Psoas muscle (tissue), 8 donors: ENCODE data around the gene ACE. TPM values are rescaled to one million over a fixed set of nuclear protein-coding genes. Genes with fewer than 3 reads are reported as not detected.
A peak's percentile ranks its signal among the peaks of the same experiment; 100 is the strongest.

ENCODE experiments used
- ATAC-seq, 4 donors: fragments of 200-7000 bp; cut with Tn5 transposase; one replicate each; pipeline ENCODE4 v1.9.1; 2020; ENCODE audit warnings: moderate library complexity in 3 of 4, mild to moderate bottlenecking in 2 of 4
- DNase-seq, 2 donors: peaks; one replicate each; pipeline ENCODE4 v3.0.0-alpha.2; 2020
- H3K27ac ChIP-seq: fragments of 200-600 bp; one replicate; pipeline ENCODE4 v1.8.0; 2022
- H3K27me3 ChIP-seq, 3 donors: fragments of 200-600 bp in 1 of 3; one replicate each; pipeline versions ENCODE4 v1.6.1 to v1.8.0; 2013 to 2022; ENCODE audit warnings: low read length in 2 of 3, mild to moderate bottlenecking in 2 of 3, moderate library complexity in 1 of 3; ENCODE audit not compliant: insufficient read depth in 3 of 3
- H3K36me3 ChIP-seq, 2 donors: fragments of 200-600 bp in 1 of 2; one replicate each; pipeline versions ENCODE4 v1.6.1 to v1.8.0; 2013 to 2022; ENCODE audit warnings: low read depth in 1 of 2, mild to moderate bottlenecking in 1 of 2, moderate library complexity in 1 of 2; ENCODE audit not compliant: insufficient read depth in 1 of 2
- H3K4me1 ChIP-seq: fragments of 200-600 bp; one replicate; pipeline ENCODE4 v1.8.0; 2022
- H3K4me3 ChIP-seq: fragments of 200-600 bp; one replicate; pipeline ENCODE4 v1.8.0; 2022; ENCODE audit warnings: mild to moderate bottlenecking
- H3K9me3 ChIP-seq: fragments of 200-600 bp; one replicate; pipeline ENCODE4 v1.8.0; 2022
- WGBS, 3 donors: extraction: QIAGEN DNeasy Blood & Tissue Kit; methylation state at CpG; one replicate each; pipeline versions ENCODE4 v1.1.6 to v1.1.7; 2013; 5-methylcytosine and 5-hydroxymethylcytosine counted together
- intact Hi-C, 2 donors: fragments of 100-400 bp; cut with DNase I; formaldehyde crosslinking; loops; one replicate each; pipeline versions ENCODE4 v1.11.0 to v1.14.2; 2022
- polyA plus RNA-seq, 3 donors: library from polyadenylated mRNA; stranded (reverse); fragments of 200-250 nt; gene quantifications; one replicate each; pipeline ENCODE4 v1.2.3, GENCODE V29; 2013
- total RNA-seq, 4 donors: library from RNA; stranded (reverse); fragmentation: NEBNext Ultra II Directional in 2 of 4; extraction: Animal tissue kit (Norgen Biotek cat#: 25700) in 2 of 4; gene quantifications; one replicate each; pipeline versions ENCODE4 v1.2.1 to v1.2.4, GENCODE V29; 2021 to 2023
- TF ChIP-seq, protein P1 (sequence below): fragments of 200-600 bp; IDR thresholded peaks from one replicate; pipeline ENCODE4 v1.8.0; 2022; ENCODE audit warnings: antibody characterized with exemption
- donor health status: healthy with polysubstance abuse.
- donor health status: DM: no; HTN: no; CAD: no; lungs with moderate emphysema.
- donor health status: Bipolar disorder and iron deficiency.
- donor health status: healthy.
- donor health status: DM: yes; HTN: yes; CAD: no.
- donor health status: DM: no; HTN: no; CAD: no.
- donor health status: DM: no; HTN: no; CAD: no.
- donor health status: DM: yes; HTN: yes; CAD: no.

The ACE gene
- total and polyA plus RNA-seq, 7 donors: 0.82 to 12.5 (median 2.0) TPM

DNA sequence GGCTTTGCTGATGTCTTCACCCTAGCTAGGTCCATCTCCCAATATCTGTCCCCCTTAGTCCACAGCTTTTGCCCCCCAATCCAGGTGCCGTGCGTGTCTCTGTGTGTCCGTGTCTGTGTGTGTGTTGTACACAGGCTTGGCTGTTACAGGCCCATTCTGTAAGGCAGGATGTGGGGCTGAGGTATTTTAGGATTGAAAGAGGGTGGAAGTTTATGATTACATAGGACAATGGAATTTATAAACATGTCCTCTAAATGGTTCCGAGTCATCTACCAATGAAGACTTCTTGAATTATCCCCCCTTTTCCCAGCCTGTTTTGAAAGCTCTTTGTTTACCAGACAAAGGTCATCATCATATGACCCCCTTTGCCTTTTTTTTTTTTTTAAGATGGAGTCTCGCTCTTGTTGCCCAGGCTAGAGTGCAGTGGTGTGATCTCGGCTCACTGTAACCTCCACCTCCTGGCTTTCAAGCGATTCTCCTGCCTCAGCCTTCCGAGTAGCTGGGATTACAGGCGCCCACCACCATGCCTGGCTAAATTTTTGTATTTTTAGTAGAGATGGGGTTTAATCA, 21.9 kb downstream of the ACE start:
- DNase-seq (no peak), ATAC-seq (no peak)
- Histone ChIP-seq H3K27ac (no peak overlapping the region), H3K4me1 (no peaks in the 10 kb centered on the region), H3K27me3 (peaks cover 0 to 9% (median 0%) of the 10 kb centered on the region in 3 donors), H3K36me3 (no peaks in the 10 kb centered on the region), H3K4me3 (no peak overlapping the region), H3K9me3 (no peaks in the 10 kb centered on the region)
- TF ChIP-seq, protein P1, sequence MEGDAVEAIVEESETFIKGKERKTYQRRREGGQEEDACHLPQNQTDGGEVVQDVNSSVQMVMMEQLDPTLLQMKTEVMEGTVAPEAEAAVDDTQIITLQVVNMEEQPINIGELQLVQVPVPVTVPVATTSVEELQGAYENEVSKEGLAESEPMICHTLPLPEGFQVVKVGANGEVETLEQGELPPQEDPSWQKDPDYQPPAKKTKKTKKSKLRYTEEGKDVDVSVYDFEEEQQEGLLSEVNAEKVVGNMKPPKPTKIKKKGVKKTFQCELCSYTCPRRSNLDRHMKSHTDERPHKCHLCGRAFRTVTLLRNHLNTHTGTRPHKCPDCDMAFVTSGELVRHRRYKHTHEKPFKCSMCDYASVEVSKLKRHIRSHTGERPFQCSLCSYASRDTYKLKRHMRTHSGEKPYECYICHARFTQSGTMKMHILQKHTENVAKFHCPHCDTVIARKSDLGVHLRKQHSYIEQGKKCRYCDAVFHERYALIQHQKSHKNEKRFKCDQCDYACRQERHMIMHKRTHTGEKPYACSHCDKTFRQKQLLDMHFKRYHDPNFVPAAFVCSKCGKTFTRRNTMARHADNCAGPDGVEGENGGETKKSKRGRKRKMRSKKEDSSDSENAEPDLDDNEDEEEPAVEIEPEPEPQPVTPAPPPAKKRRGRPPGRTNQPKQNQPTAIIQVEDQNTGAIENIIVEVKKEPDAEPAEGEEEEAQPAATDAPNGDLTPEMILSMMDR: no peak
- intact Hi-C loops: no loop called here
- WGBS, 3 donors: 83 to 92% (median 84%) methylated on average over 9 of the region's 9 CpGs

- H3K36me3 ChIP-seq: no peaks in the 10 kb centered on the region
- TF ChIP-seq, protein P1: no peak
- H3K27me3 ChIP-seq: peaks cover 0 to 20% (median 4%) of the 10 kb centered on the region in 3 donors
- DNase-seq: peak in 1 of 2 donors; percentile 18
- H3K9me3 ChIP-seq: no peaks in the 10 kb centered on the region
- H3K27ac ChIP-seq: no peak overlapping the region
- no peak overlapping the region for H3K4me3 ChIP-seq
- H3K4me1 ChIP-seq: no peaks in the 10 kb centered on the region
- no peak for ATAC-seq
- intact Hi-C loops: no loop called here
- 44 to 48% (median 47%) methylated on average over 14 of the region's 14 CpGs for WGBS, 3 donors
Measured at GRCh38 chr17:63500543-63501390, 23.9 kb downstream of the ACE start.

- H3K4me1 ChIP-seq: no peaks in the 10 kb centered on the region
- H3K9me3 ChIP-seq: no peaks in the 10 kb centered on the region
- no peaks in the 10 kb centered on the region for H3K36me3 ChIP-seq
- ATAC-seq: no peak
- no peak for DNase-seq
- TF ChIP-seq, protein P1: no peak
- H3K4me3 ChIP-seq: no peak overlapping the region
- WGBS, 3 donors: 41 to 49% (median 47%) methylated on average over 8 of the region's 8 CpGs
- no peak overlapping the region for H3K27ac ChIP-seq
- peaks cover 0 to 27% (median 9%) of the 10 kb centered on the region in 3 donors for H3K27me3 ChIP-seq
- intact Hi-C loops: no loop called here
Measured at GRCh38 chr17:63503341-63503705, 26.5 kb downstream of the ACE start.

- intact Hi-C loops: no loop called here
- Histone ChIP-seq H3K27me3 (peaks cover 0 to 27% (median 9%) of the 10 kb centered on the region in 3 donors), H3K9me3 (no peaks in the 10 kb centered on the region), H3K4me1 (no peaks in the 10 kb centered on the region), H3K4me3 (no peak overlapping the region), H3K36me3 (no peaks in the 10 kb centered on the region), H3K27ac (no peak overlapping the region)
- DNase-seq: no peak
- TF ChIP-seq, protein P1: no peak
- ATAC-seq: no peak
Measured at GRCh38 chr17:63504261-63504660, 27.4 kb downstream of the ACE start.
